ENCODE data around the gene LARP7.

DNA sequence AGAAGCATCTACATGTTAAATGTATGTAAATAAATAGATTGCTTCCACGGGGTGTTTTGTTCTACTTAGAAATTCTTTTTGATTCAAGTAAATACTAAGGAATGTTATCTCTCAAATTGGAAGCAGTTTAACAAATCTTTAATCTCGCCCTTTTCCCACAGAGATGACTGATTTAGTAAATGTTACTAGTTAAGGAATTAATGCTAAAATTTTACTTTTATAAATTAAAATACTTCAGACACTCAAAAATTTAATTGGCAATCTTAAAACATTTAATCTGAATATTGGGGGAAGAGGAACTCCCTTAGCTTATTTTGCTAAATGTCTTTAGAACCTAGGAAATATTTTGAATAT, 12.1 kb downstream of the LARP7 start:
- TF ChIP-seq, protein P1, sequence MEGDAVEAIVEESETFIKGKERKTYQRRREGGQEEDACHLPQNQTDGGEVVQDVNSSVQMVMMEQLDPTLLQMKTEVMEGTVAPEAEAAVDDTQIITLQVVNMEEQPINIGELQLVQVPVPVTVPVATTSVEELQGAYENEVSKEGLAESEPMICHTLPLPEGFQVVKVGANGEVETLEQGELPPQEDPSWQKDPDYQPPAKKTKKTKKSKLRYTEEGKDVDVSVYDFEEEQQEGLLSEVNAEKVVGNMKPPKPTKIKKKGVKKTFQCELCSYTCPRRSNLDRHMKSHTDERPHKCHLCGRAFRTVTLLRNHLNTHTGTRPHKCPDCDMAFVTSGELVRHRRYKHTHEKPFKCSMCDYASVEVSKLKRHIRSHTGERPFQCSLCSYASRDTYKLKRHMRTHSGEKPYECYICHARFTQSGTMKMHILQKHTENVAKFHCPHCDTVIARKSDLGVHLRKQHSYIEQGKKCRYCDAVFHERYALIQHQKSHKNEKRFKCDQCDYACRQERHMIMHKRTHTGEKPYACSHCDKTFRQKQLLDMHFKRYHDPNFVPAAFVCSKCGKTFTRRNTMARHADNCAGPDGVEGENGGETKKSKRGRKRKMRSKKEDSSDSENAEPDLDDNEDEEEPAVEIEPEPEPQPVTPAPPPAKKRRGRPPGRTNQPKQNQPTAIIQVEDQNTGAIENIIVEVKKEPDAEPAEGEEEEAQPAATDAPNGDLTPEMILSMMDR (IDR thresholded peaks at IDR 0.05) = no peak
- no peak for TF ChIP-seq ZFX (IDR thresholded peaks at IDR 0.05; ENCODE audit: borderline replicate concordance)
